Progenitor cell of endocrine pancreas (in vitro differentiated cells): ENCODE data around the gene PI16. TPM values are rescaled to one million over a fixed set of nuclear protein-coding genes. Genes with fewer than 3 reads are reported as not detected.

ENCODE experiments used
- DNase-seq: peaks from one replicate; pipeline ENCODE4 v3.0.0; 2021; ENCODE audit warnings: low spot score; ENCODE audit not compliant: unreplicated experiment
- H3K27ac Mint-ChIP-seq: 2 replicates; pipeline ENCODE4 v1.8.0; 2021; ENCODE audit warnings: mild to moderate bottlenecking, moderate library complexity, mixed read lengths
- H3K27me3 Mint-ChIP-seq: 2 replicates; pipeline ENCODE4 v1.8.0; 2021; ENCODE audit warnings: mixed read lengths
- H3K36me3 Mint-ChIP-seq: 2 replicates; pipeline ENCODE4 v1.8.0; 2022; ENCODE audit warnings: mixed read lengths; ENCODE audit not compliant: insufficient read depth
- H3K4me1 Mint-ChIP-seq: 2 replicates; pipeline ENCODE4 v1.8.0; 2021; ENCODE audit warnings: low read depth, mixed read lengths
- H3K4me3 Mint-ChIP-seq: 2 replicates; pipeline ENCODE4 v1.8.0; 2021; ENCODE audit warnings: low read depth, mild to moderate bottlenecking, moderate library complexity, mixed read lengths
- H3K9me3 Mint-ChIP-seq: 2 replicates; pipeline ENCODE4 v1.8.0; 2021; ENCODE audit warnings: low read depth, mixed read lengths
- total RNA-seq: library from RNA; stranded (reverse); gene quantifications from 2 replicates; pipeline ENCODE4 v1.2.1, GENCODE V29; 2021
- TF ChIP-seq, protein P1 (sequence below): fragments of 200-600 bp; sonication (generic); IDR thresholded peaks from one replicate; pipeline ENCODE4 v1.5.0; 2021; ENCODE audit warnings: antibody characterized with exemption, mild to moderate bottlenecking; ENCODE audit not compliant: unreplicated experiment

Gene PI16
- total RNA-seq, 1 donor from 2014 or later: not detected

DNA sequence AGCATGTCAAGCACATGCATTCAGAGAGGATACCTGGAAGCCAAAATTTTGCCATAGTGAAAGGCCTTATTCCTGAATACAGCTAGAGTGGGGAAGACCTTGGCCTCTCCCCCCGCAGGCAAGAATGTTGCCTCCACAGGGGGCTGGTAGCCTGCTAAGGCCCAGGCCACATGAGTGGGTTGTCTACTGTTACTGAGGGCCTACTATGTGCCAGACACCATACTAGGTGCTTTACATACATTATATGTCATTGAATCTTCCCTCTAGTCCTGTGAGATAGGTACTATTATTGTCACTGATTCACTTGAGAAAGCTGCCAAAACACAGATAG is 642 bp upstream of the PI16 start:
- no peaks in the 10 kb centered on the region for H3K36me3 Mint-ChIP-seq
- no peak for DNase-seq
- no peak overlapping the region for H3K4me3 Mint-ChIP-seq
- H3K9me3 Mint-ChIP-seq: no peaks in the 10 kb centered on the region
- peaks cover 7% of the 10 kb centered on the region for H3K27me3 Mint-ChIP-seq
- H3K27ac Mint-ChIP-seq: no peak overlapping the region
- TF ChIP-seq, protein P1, sequence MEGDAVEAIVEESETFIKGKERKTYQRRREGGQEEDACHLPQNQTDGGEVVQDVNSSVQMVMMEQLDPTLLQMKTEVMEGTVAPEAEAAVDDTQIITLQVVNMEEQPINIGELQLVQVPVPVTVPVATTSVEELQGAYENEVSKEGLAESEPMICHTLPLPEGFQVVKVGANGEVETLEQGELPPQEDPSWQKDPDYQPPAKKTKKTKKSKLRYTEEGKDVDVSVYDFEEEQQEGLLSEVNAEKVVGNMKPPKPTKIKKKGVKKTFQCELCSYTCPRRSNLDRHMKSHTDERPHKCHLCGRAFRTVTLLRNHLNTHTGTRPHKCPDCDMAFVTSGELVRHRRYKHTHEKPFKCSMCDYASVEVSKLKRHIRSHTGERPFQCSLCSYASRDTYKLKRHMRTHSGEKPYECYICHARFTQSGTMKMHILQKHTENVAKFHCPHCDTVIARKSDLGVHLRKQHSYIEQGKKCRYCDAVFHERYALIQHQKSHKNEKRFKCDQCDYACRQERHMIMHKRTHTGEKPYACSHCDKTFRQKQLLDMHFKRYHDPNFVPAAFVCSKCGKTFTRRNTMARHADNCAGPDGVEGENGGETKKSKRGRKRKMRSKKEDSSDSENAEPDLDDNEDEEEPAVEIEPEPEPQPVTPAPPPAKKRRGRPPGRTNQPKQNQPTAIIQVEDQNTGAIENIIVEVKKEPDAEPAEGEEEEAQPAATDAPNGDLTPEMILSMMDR: no peak
- no peaks in the 10 kb centered on the region for H3K4me1 Mint-ChIP-seq

GRCh38 chr6:36955136-36955535 is 598 bp downstream of the PI16 start:
- Mint-ChIP-seq H3K9me3 (no peaks in the 10 kb centered on the region), H3K27me3 (peaks cover under 1% of the 10 kb centered on the region), H3K27ac (no peak overlapping the region), H3K4me1 (no peaks in the 10 kb centered on the region), H3K4me3 (no peak overlapping the region), H3K36me3 (no peaks in the 10 kb centered on the region)
- DNase-seq: no peak
- TF ChIP-seq, protein P1: no peak

DNA sequence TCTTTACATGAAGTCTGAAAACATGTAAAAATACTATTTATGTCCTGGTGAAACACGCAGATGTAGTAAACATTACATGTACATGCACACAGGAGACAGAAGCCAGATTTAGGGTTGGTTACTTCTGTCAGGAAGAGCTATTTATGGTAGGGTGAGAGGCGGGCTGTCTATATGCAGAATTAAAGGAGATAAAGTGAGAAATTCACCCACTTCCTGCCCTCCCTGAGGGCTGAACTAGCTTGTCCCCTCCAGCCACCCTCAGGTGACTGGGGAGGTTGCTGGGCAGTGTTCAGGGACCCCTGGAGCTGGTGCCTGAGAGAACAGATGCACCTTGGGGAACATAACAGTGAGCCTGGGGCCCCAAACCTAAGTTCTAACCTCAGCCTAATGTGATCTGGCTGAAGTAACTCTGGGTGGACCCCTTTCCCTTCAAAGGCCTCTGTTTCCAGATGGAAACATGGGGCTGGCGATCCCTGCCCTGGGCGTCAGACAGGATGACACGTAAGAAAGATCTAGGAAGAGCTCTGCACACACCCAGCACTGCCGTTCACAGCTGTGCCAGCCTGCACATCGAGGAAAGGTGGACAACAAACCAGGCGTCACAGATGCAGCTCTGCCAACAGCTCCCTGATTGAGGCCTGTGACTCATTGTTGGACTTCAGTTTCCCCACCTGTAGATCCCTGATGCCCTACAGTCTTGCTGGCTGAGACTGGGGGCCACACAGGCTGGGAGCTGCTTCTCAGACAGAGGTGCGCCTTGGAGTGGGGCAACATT is 1.3 kb downstream of the PI16 start:
- no peak overlapping the region for H3K27ac Mint-ChIP-seq
- H3K4me3 Mint-ChIP-seq: no peak overlapping the region
- no peaks in the 10 kb centered on the region for H3K9me3 Mint-ChIP-seq
- no peaks in the 10 kb centered on the region for H3K27me3 Mint-ChIP-seq
- TF ChIP-seq, protein P1: no peak
- DNase-seq: no peak
- peaks cover 3% of the 10 kb centered on the region for H3K4me1 Mint-ChIP-seq
- H3K36me3 Mint-ChIP-seq: no peaks in the 10 kb centered on the region

- Mint-ChIP-seq H3K27me3 (no peaks in the 10 kb centered on the region), H3K4me1 (peaks cover 3% of the 10 kb centered on the region), H3K36me3 (no peaks in the 10 kb centered on the region), H3K4me3 (no peak overlapping the region), H3K27ac (no peak overlapping the region), H3K9me3 (no peaks in the 10 kb centered on the region)
- TF ChIP-seq, protein P1: no peak
- DNase-seq: no peak
These were observed 1.9 kb downstream of the PI16 start for GRCh38 chr6:36956446-36956820.

GRCh38 chr6:36957773-36958271 is 3.3 kb downstream of the PI16 start:
- Mint-ChIP-seq H3K27ac (no peak overlapping the region), H3K27me3 (no peaks in the 10 kb centered on the region), H3K4me1 (peaks cover 3% of the 10 kb centered on the region), H3K9me3 (no peaks in the 10 kb centered on the region), H3K4me3 (no peak overlapping the region), H3K36me3 (no peaks in the 10 kb centered on the region)
- TF ChIP-seq, protein P1: no peak
- no peak for DNase-seq
